K562 (cell line): ENCODE data around the gene LMNA. TPM values are rescaled to one million over a fixed set of nuclear protein-coding genes. Genes with fewer than 3 reads are reported as not detected.

ENCODE experiments used
- ATAC-seq: fragments of 200-7000 bp; cut with Tn5 transposase; 3 replicates; pipeline ENCODE4 v1.9.1; 2020; ENCODE audit warnings: moderate library complexity
- BruUV-seq: library from RNA; stranded (reverse); fragments of 400-500 nt; replicated peaks from 2 replicates; lab custom pipeline; 2021; lab: Mats Ljungman, UMichigan
- CTCF ChIA-PET: fragments of 300-600 bp; formaldehyde crosslinking; extraction: SDS; loops from one replicate; lab custom pipeline; 2021; ENCODE audit warnings: low intra/inter-chr PET ratio; lab: Yijun Ruan, JAX
- POLR2A ChIA-PET: fragments of 300-600, 350-650 bp; sonication (Branson Sonifier 250); formaldehyde crosslinking; extraction: SDS; loops from one replicate; lab custom pipeline; 2021; ENCODE audit warnings: antibody characterized with exemption, inconsistent platforms; lab: Yijun Ruan, JAX
- DNase-seq, 4 experiments: peaks; one replicate each; pipeline versions ENCODE4 v3.0.0 to v3.0.0-alpha.2; 2011 to 2018; ENCODE audit warnings: low spot score in 3 of 4, mixed read lengths in 3 of 4; ENCODE audit errors: extremely low read depth in 1 of 4
- FAIRE-seq: peaks from 2 replicates; lab custom pipeline; 2011; peaks lifted over from hg19 to GRCh38; lab: Jason Lieb, UNC
- H2AFZ ChIP-seq: 2 replicates; pipeline ENCODE4 v1.6.0; 2011; ENCODE audit warnings: low read depth, low read length, control low read depth, inconsistent platforms
- H3K27ac ChIP-seq: fragments of 200-600 bp; 3 replicates; pipeline ENCODE4 v1.8.0; 2011; ENCODE audit warnings: low read depth, mild to moderate bottlenecking, control low read depth, inconsistent platforms, low read length, moderate library complexity, mixed read lengths; ENCODE audit errors: extremely low read depth
- H3K27me3 ChIP-seq, 2 experiments: fragments of 300-600 bp in 1 of 2; 2 replicates in 1 of 2; 3 replicates in 1 of 2; pipeline versions ENCODE4 v1.6.0 to v1.8.0; 2011; ENCODE audit warnings: inconsistent platforms in 2 of 2, low read length in 2 of 2, mild to moderate bottlenecking in 1 of 2, mixed read lengths in 1 of 2, moderate library complexity in 1 of 2; ENCODE audit not compliant: control insufficient read depth in 2 of 2, insufficient read depth in 2 of 2
- H3K36me3 ChIP-seq: fragments of 300-600 bp; 3 replicates; pipeline ENCODE4 v1.8.0; 2011; ENCODE audit warnings: mild to moderate bottlenecking, low read length, inconsistent platforms; ENCODE audit not compliant: control insufficient read depth, insufficient read depth
- H3K4me1 ChIP-seq, 2 experiments: fragments of 200-600 bp in 1 of 2; replicated peaks in 1 of 2; 2 replicates in 1 of 2; 3 replicates in 1 of 2; pipeline versions ENCODE4 v1.5.1 to v1.8.0; 2011; ENCODE audit warnings: inconsistent platforms in 2 of 2, low read length in 2 of 2, mild to moderate bottlenecking in 1 of 2, mixed read lengths in 1 of 2, moderate library complexity in 1 of 2; ENCODE audit not compliant: control insufficient read depth in 2 of 2, insufficient read depth in 2 of 2
- H3K4me2 ChIP-seq: 2 replicates; pipeline ENCODE4 v1.6.1; 2011; ENCODE audit warnings: low read length, control low read depth, inconsistent platforms, mixed read lengths; ENCODE audit not compliant: insufficient read depth
- H3K4me3 ChIP-seq: fragments of 200-600 bp; sonication (generic), shearing (Covaris generic); 2 replicates; pipeline ENCODE4 v1.5.1; 2016; ENCODE audit warnings: control low read depth, inconsistent platforms
- H3K79me2 ChIP-seq: fragments of 200-600 bp; 3 replicates; pipeline ENCODE4 v1.8.0; 2011; ENCODE audit warnings: low read length, inconsistent platforms; ENCODE audit not compliant: control insufficient read depth, insufficient read depth
- H3K9ac ChIP-seq, 2 experiments: 2 replicates each; pipeline versions ENCODE4 v1.6.0 to v1.6.1; 2011; ENCODE audit warnings: low read depth in 2 of 2, low read length in 2 of 2, control low read depth in 1 of 2, inconsistent platforms in 1 of 2, mild to moderate bottlenecking in 1 of 2, mixed read lengths in 1 of 2; ENCODE audit not compliant: insufficient read depth in 1 of 2
- H3K9me1 ChIP-seq: one replicate; pipeline ENCODE4 v1.6.0; 2011; ENCODE audit warnings: inconsistent platforms, mild to moderate bottlenecking, low read length, moderate library complexity; ENCODE audit not compliant: control insufficient read depth, insufficient read depth
- H3K9me3 ChIP-seq: replicated peaks from 2 replicates; pipeline ENCODE4 v1.5.1; 2011; ENCODE audit warnings: low read depth, low read length, inconsistent platforms; ENCODE audit not compliant: control insufficient read depth, insufficient read depth
- H4K20me1 ChIP-seq: replicated peaks from 2 replicates; pipeline ENCODE4 v1.6.1; 2011; ENCODE audit warnings: low read length, inconsistent platforms, mixed read lengths; ENCODE audit not compliant: control insufficient read depth, insufficient read depth
- CBFA2T2 ChIP-seq: fragments of 450-650 bp; conservative IDR thresholded peaks from 2 replicates; pipeline ENCODE4 v1.6.1; 2017; ENCODE audit warnings: mild to moderate bottlenecking
- FOXJ2 ChIP-seq: fragments of 200-800 bp; sonication (Bioruptor generic); IDR thresholded peaks from 2 replicates; pipeline ENCODE4 v1.6.1; 2016; ENCODE audit warnings: missing genetic modification characterization, missing compliant biosample characterization
- HDGF ChIP-seq: fragments of 450-650 bp; IDR thresholded peaks from 2 replicates; pipeline ENCODE4 v1.6.1; 2016
- NFIX ChIP-seq: fragments of 250-450 bp; sonication (Bioruptor Pico); IDR thresholded peaks from 2 replicates; pipeline ENCODE4 v1.4.0; 2020; ENCODE audit warnings: low read depth, mild to moderate bottlenecking, moderate library complexity
- ZFP36 ChIP-seq: fragments of 150-350 bp; IDR thresholded peaks from 2 replicates; pipeline ENCODE4 v1.6.1; 2018; ENCODE audit warnings: low read length, low read depth; ENCODE audit not compliant: partially characterized antibody
- ZNF263 ChIP-seq: sonication (generic); formaldehyde crosslinking; IDR thresholded peaks from 2 replicates; pipeline ENCODE4 v1.8.0; 2022; ENCODE audit warnings: mild to moderate bottlenecking, missing genetic modification reagents, borderline replicate concordance
- ZNF75A ChIP-seq: fragments of 450-650 bp; formaldehyde crosslinking; IDR thresholded peaks from 2 replicates; pipeline ENCODE4 v1.4.0; 2020; ENCODE audit warnings: mild to moderate bottlenecking
- WGBS: fragments of 100-300 bp; shearing (Covaris generic); methylation state at CpG from one replicate; pipeline ENCODE4 v1.1.6; 2016; ENCODE audit warnings: low coverage, mixed read lengths; ENCODE audit not compliant: insufficient coverage; ENCODE audit errors: missing lambda C conversion rate; 5-methylcytosine and 5-hydroxymethylcytosine counted together
- in situ Hi-C: fragments of 300-500 bp; cut with MboI; formaldehyde crosslinking; loops from 4 replicates; pipeline ENCODE4 v1.15.0; 2018; ENCODE audit warnings: inconsistent platforms, mixed read lengths
- intact Hi-C: fragments of 100-400 bp; cut with micrococcal nuclease; formaldehyde crosslinking; loops from 2 replicates; pipeline ENCODE4 v1.14.2; 2022
- polyA plus RNA-seq, 8 experiments: library from polyadenylated mRNA; depleted of rRNA in 4 of 8; stranded (reverse) in 5 of 8; unstranded in 3 of 8; fragments of >200 nt; fragmentation: Nextera tagmentation in 2 of 8; fragmentation: Illumina TruSeq in 1 of 8; extraction: Ambion mirVana in 2 of 8; extraction: Trizol in 1 of 8; gene quantifications; 2 replicates each; pipeline versions ENCODE4 v1.2.1 to v1.2.3, GENCODE V29; 2011 to 2014; ENCODE audit warnings: inconsistent platforms in 1 of 8, missing spikeins in 1 of 8
- total RNA-seq, 7 experiments: library from RNA; depleted of rRNA in 6 of 7; stranded (reverse); fragments of >200 nt in 6 of 7; fragmentation: Illumina TruSeq in 2 of 7; extraction: Trizol in 2 of 7; gene quantifications; 2 replicates each; pipeline versions ENCODE4 v1.2.1 to v1.2.3, GENCODE V29; 2011 to 2021; ENCODE audit warnings: low replicate concordance in 1 of 7
- TF ChIP-seq, protein P1 (sequence below): fragments of 450-650 bp; IDR thresholded peaks from 2 replicates; pipeline ENCODE4 v1.6.1; 2018; ENCODE audit not compliant: partially characterized antibody
- TF ChIP-seq, protein P2 (sequence below): fragments of 200-800 bp; sonication (Bioruptor generic); IDR thresholded peaks from 2 replicates; pipeline ENCODE4 v1.6.1; 2017; ENCODE audit warnings: missing genetic modification characterization, missing compliant biosample characterization

LMNA gene
- total and polyA plus RNA-seq, 9 of the 15 experiments (the other 6 are each of a cell fraction or from before 2014, with no cell fraction given) = 1.00 to 347 (median 88.2) TPM

DNA sequence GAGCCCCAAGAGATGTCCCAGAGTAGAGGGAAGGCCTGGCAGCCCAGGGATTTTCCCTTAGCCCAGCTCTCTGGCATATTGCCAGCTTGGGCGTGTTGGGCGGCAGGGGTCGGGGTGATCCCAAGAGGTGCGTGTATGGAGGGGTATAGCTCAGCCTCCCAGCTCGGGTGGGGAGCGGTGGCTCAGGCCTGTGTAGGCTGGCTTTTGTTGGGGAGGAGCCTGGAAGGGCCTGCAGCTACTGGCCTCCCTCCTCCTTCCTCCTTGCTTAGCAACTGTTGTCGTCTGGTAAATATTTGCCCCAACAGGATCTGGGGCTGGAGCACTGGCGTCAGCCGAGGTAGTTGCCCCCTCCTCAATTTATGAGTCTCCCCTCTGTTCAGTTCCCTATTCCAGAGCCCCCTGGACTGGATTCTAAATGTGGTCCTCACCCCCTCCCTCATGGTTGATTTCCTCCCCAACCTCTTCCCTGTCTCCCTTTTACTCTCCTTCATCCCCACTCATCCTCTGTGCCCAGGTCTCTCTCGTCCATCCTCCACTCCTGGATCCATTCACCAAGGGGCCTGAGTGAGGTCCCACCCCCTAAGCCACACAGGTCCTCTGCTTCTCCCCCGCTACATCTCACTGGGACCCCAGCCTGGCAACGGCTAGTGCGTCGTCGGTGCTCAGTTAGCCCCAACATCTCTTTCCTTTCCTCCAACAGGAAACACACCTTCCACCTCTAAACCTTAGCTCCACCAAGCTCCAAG is 10.3 kb upstream of the LMNA start:
- peak overlapping the region; percentile 90 to 92; a peak in 3 of 4 replicates for H3K9ac ChIP-seq
- intact Hi-C loops = no loop called here
- H3K36me3 ChIP-seq = no peaks in the 10 kb centered on the region
- ChIA-PET CTCF (interaction anchor here (0.6 kb wide), 1 partner anchor 121 kb away, joined by 3 read pairs; no protein-coding TSS in a partner anchor), POLR2A (interaction anchor here (0.6 to 12.5 kb wide), 5 partner anchors 13 to 142 kb away, joined by 3 to 164 read pairs (median 4); partner anchors contain the start of genes LMNA and PMF1)
- H4K20me1 ChIP-seq = no peaks in the 10 kb centered on the region
- H3K9me3 ChIP-seq = no peaks in the 10 kb centered on the region
- peak overlapping the region; percentile 2 for H2AFZ ChIP-seq
- FAIRE-seq (peak; percentile 49), DNase-seq (peak in 1 of 4 experiments; percentile 41), ATAC-seq (no peak)
- H3K27ac ChIP-seq = peak overlapping the region; percentile 97; the same call in 1 of the 3 replicates
- peaks cover 4% of the 10 kb centered on the region; the same call in 1 of the 3 replicates for H3K79me2 ChIP-seq
- peaks cover 33 to 55% of the 10 kb centered on the region in 2 experiments for H3K4me1 ChIP-seq
- BruUV-seq = no TSS peak
- WGBS = 63% methylated on average over 13 of the region's 15 CpGs
- in situ Hi-C loops = no loop called here
- H3K4me2 ChIP-seq = peak overlapping the region; percentile 94; the same call in 1 of the 2 replicates
- peaks cover 7% of the 10 kb centered on the region for H3K9me1 ChIP-seq
- H3K27me3 ChIP-seq = no peaks in the 10 kb centered on the region
- no peak overlapping the region for H3K4me3 ChIP-seq
- TF ChIP-seq ZNF263 (CRISPR knock-in tag) (peak; percentile 88), CBFA2T2 (no peak), ZFP36 (no peak), HDGF (peak; percentile 46; the same call in 1 of the 2 replicates), FOXJ2 (peak; percentile 93), ZNF75A (CRISPR knock-in tag) (no peak), NFIX (CRISPR knock-in tag) (peak; percentile 55; the same call in 1 of the 2 replicates)
- TF ChIP-seq, protein P1, sequence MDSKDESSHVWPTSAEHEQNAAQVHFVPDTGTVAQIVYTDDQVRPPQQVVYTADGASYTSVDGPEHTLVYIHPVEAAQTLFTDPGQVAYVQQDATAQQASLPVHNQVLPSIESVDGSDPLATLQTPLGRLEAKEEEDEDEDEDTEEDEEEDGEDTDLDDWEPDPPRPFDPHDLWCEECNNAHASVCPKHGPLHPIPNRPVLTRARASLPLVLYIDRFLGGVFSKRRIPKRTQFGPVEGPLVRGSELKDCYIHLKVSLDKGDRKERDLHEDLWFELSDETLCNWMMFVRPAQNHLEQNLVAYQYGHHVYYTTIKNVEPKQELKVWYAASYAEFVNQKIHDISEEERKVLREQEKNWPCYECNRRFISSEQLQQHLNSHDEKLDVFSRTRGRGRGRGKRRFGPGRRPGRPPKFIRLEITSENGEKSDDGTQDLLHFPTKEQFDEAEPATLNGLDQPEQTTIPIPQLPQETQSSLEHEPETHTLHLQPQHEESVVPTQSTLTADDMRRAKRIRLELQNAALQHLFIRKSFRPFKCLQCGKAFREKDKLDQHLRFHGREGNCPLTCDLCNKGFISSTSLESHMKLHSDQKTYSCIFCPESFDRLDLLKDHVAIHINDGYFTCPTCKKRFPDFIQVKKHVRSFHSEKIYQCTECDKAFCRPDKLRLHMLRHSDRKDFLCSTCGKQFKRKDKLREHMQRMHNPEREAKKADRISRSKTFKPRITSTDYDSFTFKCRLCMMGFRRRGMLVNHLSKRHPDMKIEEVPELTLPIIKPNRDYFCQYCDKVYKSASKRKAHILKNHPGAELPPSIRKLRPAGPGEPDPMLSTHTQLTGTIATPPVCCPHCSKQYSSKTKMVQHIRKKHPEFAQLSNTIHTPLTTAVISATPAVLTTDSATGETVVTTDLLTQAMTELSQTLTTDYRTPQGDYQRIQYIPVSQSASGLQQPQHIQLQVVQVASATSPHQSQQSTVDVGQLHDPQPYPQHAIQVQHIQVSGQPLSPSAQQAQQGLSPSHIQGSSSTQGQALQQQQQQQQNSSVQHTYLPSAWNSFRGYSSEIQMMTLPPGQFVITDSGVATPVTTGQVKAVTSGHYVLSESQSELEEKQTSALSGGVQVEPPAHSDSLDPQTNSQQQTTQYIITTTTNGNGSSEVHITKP = peak; percentile 8
- TF ChIP-seq, protein P2, sequence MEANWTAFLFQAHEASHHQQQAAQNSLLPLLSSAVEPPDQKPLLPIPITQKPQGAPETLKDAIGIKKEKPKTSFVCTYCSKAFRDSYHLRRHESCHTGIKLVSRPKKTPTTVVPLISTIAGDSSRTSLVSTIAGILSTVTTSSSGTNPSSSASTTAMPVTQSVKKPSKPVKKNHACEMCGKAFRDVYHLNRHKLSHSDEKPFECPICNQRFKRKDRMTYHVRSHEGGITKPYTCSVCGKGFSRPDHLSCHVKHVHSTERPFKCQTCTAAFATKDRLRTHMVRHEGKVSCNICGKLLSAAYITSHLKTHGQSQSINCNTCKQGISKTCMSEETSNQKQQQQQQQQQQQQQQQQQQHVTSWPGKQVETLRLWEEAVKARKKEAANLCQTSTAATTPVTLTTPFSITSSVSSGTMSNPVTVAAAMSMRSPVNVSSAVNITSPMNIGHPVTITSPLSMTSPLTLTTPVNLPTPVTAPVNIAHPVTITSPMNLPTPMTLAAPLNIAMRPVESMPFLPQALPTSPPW (CRISPR knock-in tag) = peak; percentile 47; the same call in 1 of the 2 replicates
